Measurements from ENCODE around the gene MAML3.

The MAML3 gene

DNA sequence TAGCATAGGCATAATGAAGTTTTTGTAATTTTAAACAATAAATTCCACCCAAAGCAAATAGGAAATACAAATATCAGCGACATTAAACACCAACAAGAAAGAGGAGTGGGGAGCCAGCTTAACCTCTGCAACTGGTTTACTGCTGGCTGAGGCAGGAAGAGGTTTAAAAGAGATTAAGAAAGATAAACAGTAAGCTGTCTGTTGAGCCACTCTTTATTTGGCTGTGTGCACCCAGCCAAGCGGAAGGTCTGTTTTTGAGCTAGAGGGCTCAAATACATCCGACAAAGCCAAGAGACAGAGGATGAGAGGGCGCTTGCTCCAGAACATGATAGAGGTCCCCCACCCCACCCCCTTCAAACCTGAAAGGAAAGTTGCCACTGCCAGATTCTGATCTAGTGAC, 297.0 kb downstream of the MAML3 start:
- no peak for TF ChIP-seq CTCF (IDR thresholded peaks at IDR 0.05; ENCODE audit: extremely low read depth, missing control alignments)
- no peak for DNase-seq (ENCODE audit: low spot score)

DNA sequence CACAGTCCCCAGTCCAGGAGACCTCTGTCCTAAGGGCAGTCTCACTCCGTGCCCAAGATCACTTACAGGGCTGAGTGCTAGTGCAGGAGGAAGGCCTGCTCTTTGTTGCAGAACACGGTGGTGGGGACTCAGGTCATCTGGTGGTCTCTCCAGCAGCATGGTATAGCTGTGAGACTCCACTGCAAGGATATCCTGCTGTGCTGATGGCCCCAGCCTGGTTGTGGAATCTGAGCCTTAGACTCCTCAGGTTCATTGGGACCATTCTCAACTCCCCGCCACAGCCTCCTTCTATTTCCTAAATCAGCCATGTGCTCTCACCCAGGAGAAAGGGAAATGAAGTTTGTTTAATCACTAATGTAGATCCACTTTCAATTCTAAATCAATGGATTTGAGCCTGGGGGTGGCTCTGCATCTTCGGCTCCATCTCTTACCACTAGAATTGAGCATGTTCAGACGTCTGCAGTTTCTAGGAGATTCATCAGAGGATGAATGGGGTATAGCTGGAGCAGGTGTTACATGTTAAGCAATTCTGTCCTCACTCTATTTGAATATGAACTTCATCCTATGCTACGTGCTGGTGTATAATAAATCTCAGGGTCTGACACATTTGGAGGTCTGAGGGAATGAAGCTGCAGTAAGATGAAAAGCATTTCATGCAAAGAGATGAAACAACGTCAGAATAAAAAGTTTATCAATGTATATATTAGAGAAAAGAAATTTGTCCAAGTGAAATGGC, 299.1 kb downstream of the MAML3 start:
- DNase-seq (ENCODE audit: low spot score) = no peak
- no peak for TF ChIP-seq CTCF (IDR thresholded peaks at IDR 0.05; ENCODE audit: extremely low read depth, missing control alignments)

- TF ChIP-seq CTCF (IDR thresholded peaks at IDR 0.05; ENCODE audit: extremely low read depth, missing control alignments) = no peak
Observed at GRCh38 chr4:139853309-139853708, 300.7 kb downstream of the MAML3 start.

GRCh38 chr4:139852612-139853269, 301.2 kb downstream of the MAML3 start:
- no peak for DNase-seq (ENCODE audit: low spot score)
- no peak for TF ChIP-seq CTCF (IDR thresholded peaks at IDR 0.05; ENCODE audit: extremely low read depth, missing control alignments)

More at GRCh38 chr4:139853309-139853708, 300.7 kb downstream of the MAML3 start:
- DNase-seq (ENCODE audit: low spot score) = no peak

DNA sequence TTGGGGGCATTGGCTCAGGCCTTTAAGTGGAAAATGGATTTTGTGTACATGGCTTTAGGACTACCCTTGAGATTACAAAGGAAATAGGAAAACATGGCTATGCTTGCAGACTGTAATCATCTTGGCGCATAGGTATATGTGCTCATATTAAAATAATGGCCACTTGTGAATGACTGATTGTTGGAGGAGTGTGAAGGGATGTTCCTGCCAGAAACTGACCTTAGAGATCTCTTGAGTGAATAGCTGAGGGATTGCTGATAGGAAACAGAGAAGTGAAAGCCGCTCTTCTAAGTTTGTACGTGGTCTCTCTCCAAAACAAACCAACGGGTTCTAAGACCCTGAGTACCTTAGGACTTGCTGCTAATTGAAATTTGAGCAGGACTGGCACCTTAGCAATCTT, 302.3 kb downstream of the MAML3 start:
- TF ChIP-seq CTCF (IDR thresholded peaks at IDR 0.05; ENCODE audit: extremely low read depth, missing control alignments) = no peak
- no peak for DNase-seq (ENCODE audit: low spot score)

GRCh38 chr4:139851133-139851532, 302.9 kb downstream of the MAML3 start:
- TF ChIP-seq CTCF (IDR thresholded peaks at IDR 0.05; ENCODE audit: extremely low read depth, missing control alignments) = no peak
- DNase-seq (ENCODE audit: low spot score) = no peak

GRCh38 chr4:139849219-139849618, 304.8 kb downstream of the MAML3 start:
- TF ChIP-seq CTCF (IDR thresholded peaks at IDR 0.05; ENCODE audit: extremely low read depth, missing control alignments) = no peak
- DNase-seq (ENCODE audit: low spot score) = no peak
